Epithelial cell of proximal tubule (primary cell): ENCODE data around the gene SLC25A28. TPM values are rescaled to one million over a fixed set of nuclear protein-coding genes. Genes with fewer than 3 reads are reported as not detected.

Source experiments
- DNase-seq: peaks from one replicate; pipeline ENCODE4 v3.0.0-alpha.2; 2011; ENCODE audit warnings: low read depth
- H3K4me3 ChIP-seq: 2 replicates; pipeline ENCODE4 v1.5.1; 2011; ENCODE audit warnings: low read depth, mild to moderate bottlenecking, low read length
- CTCF ChIP-seq: conservative IDR thresholded peaks from 2 replicates; pipeline ENCODE4 v1.5.1; 2012; ENCODE audit warnings: low read depth, mild to moderate bottlenecking, low read length
- total RNA-seq: library from RNA; depleted of rRNA; stranded (reverse); fragments of >200 nt; gene quantifications from 2 replicates; pipeline ENCODE4 v1.2.3, GENCODE V29; 2015

The SLC25A28 gene
- total RNA-seq, 1 donor from 2014 or later = 3.1 TPM

GRCh38 chr10:99565166-99565565, 55.1 kb downstream of the SLC25A28 start:
- no peak for DNase-seq
- no peak overlapping the region for H3K4me3 ChIP-seq
- no peak for TF ChIP-seq CTCF

GRCh38 chr10:99564361-99564760, 55.9 kb downstream of the SLC25A28 start:
- no peak overlapping the region for H3K4me3 ChIP-seq
- DNase-seq = no peak
- no peak for TF ChIP-seq CTCF

- no peak overlapping the region for H3K4me3 ChIP-seq
- DNase-seq = no peak
- TF ChIP-seq CTCF = no peak
These were observed 57.6 kb downstream of the SLC25A28 start for GRCh38 chr10:99562631-99563030.

Other genes with a start within 250 kb of the SLC25A28 start
- gene GOT1, start 189.8 kb downstream of the SLC25A28 start, total RNA-seq = 51.0 and 81.0 TPM in 2 replicates
- gene NKX2-3, start 87.5 kb downstream of the SLC25A28 start, total RNA-seq = not detected in 2 replicates
- 20.3 and 25.5 TPM in 2 replicates for gene ENTPD7, start 39.1 kb upstream of the SLC25A28 start, total RNA-seq
- gene COX15, start 111.7 kb upstream of the SLC25A28 start, total RNA-seq = 26.8 and 31.2 TPM in 2 replicates
- 13.7 and 18.8 TPM in 2 replicates for gene CUTC, start 111.8 kb upstream of the SLC25A28 start, total RNA-seq
- 0.17 and 1.2 TPM in 2 replicates for gene ABCC2, start 162.2 kb upstream of the SLC25A28 start, total RNA-seq